Measurements from ENCODE around the gene LANCL2.
"Not testable (repeated sequence)": the region's sequence is repeated elsewhere in the genome, so short reads cannot be mapped to it uniquely, and the experiment has no call there.

The LANCL2 gene

GRCh38 chr7:55365205-55365674, at the start of gene LANCL2:
Gene LANCL2 (plus strand): TSS chr7:55365337. CDS start chr7:55366026, 689 bp downstream.
- DNase-seq = no peak

GRCh38 chr7:55325371-55325792, 39.8 kb upstream of the LANCL2 start:
- DNase-seq = no peak

DNA sequence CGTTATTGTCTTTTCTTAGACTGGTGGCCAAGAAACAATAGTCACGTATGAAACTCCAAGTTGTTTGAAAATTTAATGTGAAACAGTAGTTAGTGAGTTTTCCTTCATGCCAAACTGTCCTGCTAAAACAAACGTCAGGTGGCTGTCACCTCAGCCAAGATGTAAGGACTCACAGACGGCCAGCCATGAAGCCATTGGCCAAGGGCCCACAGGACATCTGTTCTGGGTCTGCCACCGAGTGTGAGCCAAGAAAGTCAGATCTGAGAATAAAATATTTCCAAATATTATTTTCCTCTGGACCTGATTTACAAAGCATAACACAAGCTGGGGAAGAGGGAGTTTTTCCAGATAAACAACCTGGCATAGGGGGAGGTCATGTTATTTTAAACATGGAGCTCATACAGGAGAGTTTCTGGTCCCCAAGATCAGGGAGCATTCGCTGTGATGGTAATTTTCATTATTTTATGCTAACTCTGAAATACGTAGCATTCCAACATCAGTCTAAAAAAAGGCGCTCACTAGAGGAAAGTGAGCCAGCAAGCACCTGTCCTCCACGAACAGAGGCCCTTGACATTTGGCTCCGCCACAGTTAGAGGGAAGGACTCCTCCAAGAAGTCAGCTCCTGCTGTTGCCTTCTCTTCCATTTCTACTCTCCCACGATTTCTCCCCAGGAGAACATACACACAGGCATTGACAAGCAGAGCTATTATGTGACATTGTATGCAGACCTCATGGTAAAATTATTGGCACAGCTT, 38.9 kb upstream of the LANCL2 start:
- no peak for DNase-seq

- no peak for DNase-seq
These were observed 38.1 kb upstream of the LANCL2 start for GRCh38 chr7:55326945-55327626.

DNA sequence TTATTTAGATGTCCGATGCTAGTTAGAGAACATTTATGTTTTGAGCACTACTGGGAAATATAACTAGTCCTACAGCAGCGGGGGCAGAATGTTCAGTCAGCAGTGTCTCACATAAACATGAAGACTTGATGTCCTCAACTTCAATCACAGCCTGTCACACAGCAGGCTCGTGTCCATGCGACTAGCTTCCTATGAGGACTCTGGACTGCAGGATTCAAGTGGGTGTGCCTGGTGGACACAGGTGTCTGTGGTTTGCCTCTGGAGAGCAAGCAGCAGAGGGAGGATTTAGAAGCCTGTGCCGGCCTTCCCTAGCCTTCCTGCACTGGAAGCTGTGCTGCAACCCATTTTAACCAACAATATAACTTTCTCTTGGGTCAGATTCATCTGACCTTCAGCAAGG, 30.0 kb upstream of the LANCL2 start:
- no peak for DNase-seq

DNA sequence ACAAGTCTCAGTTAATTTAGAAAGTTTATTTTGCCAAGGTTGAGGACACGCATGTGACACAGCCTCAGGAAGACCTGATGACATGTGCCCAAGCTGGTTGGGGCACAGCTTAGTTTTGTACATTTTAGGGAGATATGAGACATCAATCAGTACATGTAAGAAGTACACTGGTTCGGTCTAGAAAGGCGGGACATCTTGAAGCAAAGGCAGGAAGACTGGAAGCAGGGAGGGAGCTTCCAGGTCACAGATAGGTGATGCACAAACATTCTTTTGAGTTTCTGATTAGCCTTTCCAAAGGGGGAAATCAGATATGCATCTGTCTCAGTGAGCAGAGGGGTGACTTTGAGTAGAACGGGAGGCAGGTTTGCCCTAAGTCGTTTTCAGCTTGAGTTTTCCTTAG, 29.4 kb upstream of the LANCL2 start:
- DNase-seq = no peak

- no peak for DNase-seq
These were observed 28.6 kb upstream of the LANCL2 start for GRCh38 chr7:55336540-55336939.

GRCh38 chr7:55339033-55340000, 25.8 kb upstream of the LANCL2 start:
- DNase-seq = no peak

- DNase-seq = no peak
These were observed 22.8 kb upstream of the LANCL2 start for GRCh38 chr7:55342216-55342871.

DNA sequence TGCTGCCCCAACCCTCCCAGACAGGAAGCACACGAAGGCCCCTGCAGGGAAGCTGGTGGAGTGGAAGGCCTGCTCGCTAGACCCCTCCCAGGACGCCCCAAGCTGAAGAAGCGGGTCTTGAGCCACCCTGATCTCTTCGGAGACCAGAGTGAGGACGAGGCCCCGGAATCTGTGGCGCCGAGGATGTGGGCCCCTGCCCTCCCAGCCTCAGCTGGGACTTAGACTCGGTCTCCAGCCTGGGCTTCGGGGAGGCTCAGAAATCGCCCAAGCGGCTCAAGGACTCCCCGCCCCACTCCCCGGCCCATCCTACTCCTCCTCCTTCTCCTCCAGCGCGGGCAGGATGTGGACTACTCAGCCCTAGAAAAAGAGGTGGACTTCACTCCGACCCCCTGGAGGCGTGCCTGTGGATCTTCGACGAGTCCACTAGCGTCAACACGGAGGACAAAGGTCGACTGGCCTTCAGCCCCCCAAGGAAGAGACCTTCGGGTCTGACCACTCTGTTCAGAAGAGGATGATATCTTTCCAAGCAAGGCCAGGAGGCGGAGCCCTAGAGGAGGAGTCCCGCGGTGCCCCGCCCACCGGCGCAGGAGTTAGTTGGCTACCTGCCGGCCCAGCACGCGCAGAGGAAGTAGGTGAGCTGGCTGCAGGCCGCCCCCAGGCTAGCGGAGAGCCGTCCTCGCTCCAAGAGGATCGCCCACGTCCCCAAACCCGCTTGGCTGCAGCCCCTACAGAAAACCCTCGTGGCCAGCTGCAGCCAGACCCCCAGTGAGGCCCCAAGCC, 21.9 kb upstream of the LANCL2 start:
- no peak for DNase-seq

DNA sequence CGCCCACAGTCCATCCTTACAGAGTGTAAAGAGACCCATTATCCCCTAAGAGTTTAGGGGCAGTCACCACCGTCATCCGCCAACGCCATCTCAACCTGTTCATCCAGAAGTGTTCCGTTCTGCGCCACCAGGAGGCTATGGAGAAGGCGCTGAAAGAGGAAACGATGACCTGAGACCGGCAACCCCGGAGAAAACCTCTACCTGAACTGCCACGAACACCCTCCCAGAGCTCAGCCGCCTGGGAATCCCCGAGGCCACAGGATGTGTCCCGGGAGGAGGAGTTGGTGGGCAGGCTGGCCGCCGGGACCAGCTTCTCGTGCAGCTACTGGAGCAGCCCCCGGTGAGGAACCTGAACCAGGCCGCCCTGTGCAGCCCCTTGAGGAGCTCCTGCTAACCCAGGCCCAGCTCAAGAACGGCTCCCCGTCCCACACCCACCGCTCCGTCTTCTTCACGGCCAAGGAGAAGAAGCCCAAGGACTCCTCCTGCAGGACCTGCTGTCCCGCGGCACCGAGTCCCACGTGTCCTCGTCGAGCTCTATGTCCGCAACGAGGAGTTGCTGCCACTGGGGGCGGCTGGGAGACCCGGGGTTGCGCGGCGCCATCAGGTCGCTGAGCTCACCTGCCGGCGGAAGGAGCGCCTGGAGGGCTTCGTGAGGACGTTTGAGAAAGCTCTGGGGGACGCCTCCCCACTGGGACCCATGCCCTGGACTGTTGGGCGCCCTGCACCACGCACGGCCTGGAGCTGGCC, 21.1 kb upstream of the LANCL2 start:
- no peak for DNase-seq

DNA sequence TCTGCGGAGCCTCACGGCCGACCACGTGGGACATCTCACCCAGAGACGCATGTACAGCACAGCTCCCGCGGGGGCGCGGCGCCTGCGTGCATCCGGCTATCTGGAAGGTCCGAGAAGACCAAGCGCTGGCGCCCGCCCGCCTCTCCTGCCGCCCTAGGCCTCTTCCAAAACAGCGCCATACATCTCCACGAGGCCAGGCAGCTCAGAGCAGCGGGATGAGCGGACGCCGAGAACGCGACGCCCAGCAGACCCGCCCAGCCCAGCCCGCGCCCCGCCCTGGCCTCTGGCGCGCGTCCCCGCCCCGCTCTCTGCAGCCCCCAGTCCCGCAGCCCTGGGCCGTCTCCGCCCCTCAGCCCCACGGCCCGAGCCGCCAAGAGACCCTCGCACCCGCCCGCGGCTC, 20.3 kb upstream of the LANCL2 start:
- no peak for DNase-seq

DNA sequence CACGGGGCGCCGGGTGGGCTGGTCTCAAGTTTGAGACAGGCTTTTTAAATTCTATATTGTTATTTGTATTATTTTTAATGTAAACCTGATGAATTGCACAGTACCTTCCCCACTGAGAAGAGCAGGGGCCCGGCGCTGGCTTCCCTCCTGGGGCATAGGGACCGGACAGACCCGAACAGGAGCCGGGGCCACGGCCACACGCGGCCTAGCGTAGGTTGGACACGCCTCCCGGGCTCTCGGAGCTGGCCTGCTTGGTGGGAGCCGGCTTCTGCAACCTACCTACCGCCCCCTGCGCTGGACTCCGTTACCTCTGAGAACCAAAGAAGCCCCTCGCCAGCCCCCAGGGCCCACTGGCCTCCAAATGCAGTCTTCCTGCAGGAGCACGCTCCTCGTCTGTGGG, 19.8 kb upstream of the LANCL2 start:
- DNase-seq = no peak

DNA sequence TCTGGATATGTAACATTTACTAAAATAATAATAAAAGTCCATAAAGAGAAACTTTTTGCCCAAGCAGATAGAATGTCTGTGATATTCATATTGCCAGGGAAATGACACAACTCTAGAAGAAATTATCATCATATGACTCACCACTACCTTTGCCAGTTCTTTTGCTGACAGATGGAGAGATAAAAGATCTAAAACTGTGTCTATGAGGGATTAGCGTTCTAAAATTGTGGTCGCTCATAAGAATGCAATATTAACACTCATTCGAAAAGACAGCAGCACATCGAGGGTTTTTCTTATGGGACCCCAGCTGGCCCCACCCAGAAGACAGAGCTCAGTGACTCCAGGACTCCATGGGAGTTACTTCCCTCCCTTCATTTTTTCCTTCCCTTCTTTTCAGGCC, 16.6 kb upstream of the LANCL2 start:
- no peak for DNase-seq

DNA sequence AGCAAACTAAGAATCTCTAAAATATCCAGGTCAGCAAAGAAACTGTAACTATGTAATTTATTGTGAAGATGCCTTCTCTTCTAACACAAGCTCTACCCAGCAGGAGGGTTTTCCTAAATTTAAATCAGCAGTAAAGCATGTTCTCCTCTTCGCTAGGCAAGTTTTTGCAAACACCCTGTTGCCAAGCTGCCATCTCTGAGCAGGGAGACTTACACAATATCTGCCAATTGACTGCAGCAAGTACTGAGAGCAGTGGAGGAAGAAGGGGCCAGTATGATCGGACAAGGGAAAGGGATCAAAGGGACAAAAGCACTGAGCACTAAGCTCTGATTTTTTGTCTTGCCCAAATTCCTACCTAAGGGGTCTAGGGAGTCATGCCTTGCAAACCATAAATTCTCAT, 16.0 kb upstream of the LANCL2 start:
- DNase-seq = no peak

DNA sequence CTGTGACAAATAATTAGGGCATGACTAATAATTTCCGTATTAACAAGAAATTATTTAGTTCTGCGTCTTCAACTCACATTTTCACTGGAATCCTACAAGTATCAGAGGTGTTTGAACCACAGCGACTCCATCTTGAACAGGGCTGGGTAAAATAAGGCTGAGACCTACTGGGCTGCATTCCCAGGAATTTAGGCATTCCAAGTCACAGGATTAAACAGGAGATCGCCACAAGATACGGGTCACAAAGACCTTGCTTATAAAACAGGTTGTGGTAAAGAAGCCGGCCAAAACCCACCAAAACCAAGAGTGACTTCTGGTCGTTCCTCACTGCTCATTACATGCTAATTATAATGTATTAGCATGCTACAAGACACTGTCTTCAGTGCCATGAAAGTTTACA, 14.9 kb upstream of the LANCL2 start:
- DNase-seq = no peak

DNA sequence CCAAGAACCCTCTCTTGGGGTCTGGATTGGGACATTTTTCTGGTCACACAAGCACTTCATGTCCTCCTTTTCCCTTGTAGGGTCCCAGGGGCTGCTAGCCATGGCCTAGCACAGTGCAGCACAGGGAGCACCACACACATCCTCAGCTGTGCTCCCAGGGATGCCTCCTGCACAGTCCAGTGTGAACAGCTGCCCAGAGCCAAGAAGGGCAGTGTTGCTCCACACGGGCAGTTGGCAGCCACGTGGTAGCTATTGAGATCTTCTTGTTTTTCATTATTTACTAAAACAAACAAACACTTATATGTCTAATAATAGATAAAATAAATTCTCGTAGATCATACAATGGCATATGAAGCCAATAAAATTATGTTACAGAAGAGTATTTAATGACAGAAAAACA, 13.9 kb upstream of the LANCL2 start:
- no peak for DNase-seq

DNA sequence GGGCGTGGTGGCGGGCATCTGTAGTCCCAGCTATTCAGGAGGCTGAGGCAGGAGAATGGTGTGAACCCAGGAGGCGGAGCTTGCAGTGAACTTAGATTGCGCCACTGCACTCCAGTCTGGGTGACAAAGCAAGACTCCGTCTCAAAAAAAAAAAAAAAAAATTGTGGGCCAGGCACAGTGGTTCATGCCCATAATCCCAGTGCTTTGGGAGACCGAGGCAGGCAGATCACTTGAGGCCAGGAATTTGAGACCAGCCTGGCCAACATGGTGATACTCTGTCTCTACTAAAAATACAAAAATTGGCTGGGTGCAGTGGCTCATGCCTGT, 12.2 kb upstream of the LANCL2 start:
- DNase-seq = not testable (repeated sequence)

DNA sequence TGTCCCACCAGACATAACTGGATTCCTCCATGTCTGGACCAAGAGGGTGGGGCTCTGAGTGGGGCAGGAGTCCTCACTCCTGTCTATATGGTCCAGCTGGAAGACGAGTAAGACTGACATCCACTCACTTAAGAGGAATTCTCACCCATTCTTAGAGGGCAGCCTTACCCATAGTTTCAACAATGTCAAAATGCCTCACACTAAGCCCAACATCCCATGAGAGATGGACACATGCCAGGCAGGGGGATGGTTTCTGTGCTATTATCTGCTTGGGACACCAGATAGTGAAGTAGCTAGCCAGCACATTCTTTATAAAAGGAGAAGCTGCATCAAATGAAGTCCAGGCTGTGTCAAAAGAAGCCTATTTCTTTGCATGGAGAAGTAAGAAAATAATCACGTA, 4.7 kb upstream of the LANCL2 start:
- no peak for DNase-seq

- DNase-seq = no peak
These were observed 3.6 kb upstream of the LANCL2 start for GRCh38 chr7:55361560-55361959.

DNA sequence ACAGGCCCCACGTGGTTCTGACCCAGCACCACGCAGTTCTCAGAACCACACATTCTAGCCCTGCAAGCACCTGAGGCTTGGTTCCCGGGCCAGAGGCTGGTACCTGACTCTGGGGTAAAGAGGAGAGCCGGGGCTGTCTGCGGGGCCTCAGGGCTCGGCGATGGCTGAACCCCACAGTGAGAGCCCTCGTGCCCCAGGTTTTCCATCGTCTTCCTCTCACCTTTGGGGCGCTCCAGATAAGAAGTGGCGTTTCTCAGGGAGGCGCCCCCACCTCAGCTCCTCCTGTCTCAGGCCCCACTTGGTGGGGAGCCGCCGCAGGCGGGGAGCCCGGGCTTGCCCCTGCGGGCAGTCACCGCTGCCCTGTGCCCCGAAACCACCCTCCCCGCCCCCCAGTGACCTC, 2.2 kb upstream of the LANCL2 start:
- no peak for DNase-seq

Data from stimulated activated CD4-positive, alpha-beta T cell treated with anti-CD3 and anti-CD28 coated beads, Interleukin-1b, Interleukin-23, amount 100 ng/mL, for 48 hours (primary cell).